SH-SY5Y (cell line): ENCODE data around the gene HMGN4.

ENCODE experiments used
- GATA2 ChIP-seq: IDR thresholded peaks from 2 replicates; pipeline ENCODE4 v1.6.1; 2011; ENCODE audit warnings: mild to moderate bottlenecking, low read depth, low read length
- GATA3 ChIP-seq: IDR thresholded peaks from 2 replicates; pipeline ENCODE4 v1.6.1; 2011; ENCODE audit warnings: low read depth, mild to moderate bottlenecking, low read length, moderate library complexity

- TF ChIP-seq GATA3 (no peak), GATA2 (no peak)
Observed at GRCh38 chr6:26502626-26503025, 35.5 kb upstream of the HMGN4 start.
